ENCODE results near the gene KNDC1.

DNA sequence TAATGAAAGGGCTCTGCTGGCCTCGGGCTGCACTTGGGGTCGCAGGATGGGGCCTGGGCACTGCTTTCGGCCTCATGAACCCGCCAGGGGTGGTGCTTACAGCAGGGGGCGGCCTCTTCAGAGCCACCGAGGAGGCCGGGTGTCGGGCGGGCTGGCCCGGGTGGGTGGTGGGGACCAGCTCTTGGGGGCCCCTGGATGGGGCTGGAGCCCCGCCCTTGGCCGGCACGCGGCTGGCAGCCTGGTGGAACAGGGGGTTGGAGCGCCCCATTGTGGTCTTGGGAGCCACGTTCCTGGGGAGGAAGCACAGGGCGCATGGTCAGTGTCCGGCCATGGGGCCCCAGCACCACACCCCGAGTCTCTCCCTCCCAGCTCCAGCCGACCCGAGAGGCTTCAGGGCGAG, 107.8 kb downstream of the KNDC1 start:
- TF ChIP-seq, protein P1, sequence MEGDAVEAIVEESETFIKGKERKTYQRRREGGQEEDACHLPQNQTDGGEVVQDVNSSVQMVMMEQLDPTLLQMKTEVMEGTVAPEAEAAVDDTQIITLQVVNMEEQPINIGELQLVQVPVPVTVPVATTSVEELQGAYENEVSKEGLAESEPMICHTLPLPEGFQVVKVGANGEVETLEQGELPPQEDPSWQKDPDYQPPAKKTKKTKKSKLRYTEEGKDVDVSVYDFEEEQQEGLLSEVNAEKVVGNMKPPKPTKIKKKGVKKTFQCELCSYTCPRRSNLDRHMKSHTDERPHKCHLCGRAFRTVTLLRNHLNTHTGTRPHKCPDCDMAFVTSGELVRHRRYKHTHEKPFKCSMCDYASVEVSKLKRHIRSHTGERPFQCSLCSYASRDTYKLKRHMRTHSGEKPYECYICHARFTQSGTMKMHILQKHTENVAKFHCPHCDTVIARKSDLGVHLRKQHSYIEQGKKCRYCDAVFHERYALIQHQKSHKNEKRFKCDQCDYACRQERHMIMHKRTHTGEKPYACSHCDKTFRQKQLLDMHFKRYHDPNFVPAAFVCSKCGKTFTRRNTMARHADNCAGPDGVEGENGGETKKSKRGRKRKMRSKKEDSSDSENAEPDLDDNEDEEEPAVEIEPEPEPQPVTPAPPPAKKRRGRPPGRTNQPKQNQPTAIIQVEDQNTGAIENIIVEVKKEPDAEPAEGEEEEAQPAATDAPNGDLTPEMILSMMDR (IDR thresholded peaks at IDR 0.05) = no peak
- TF ChIP-seq POLR2A (IDR thresholded peaks at IDR 0.05) = no peak
